Stomach smooth muscle (tissue), 2 donors: Measurements from ENCODE around the gene DLGAP4.
"Not testable (repeated sequence)": the region's sequence is repeated elsewhere in the genome, so short reads cannot be mapped to it uniquely, and the experiment has no call there.

ENCODE experiments used
- H3K27ac ChIP-seq: one replicate; pipeline ENCODE4 v1.7.0; 2013; ENCODE audit warnings: mild to moderate bottlenecking, low read length, inconsistent platforms
- H3K27me3 ChIP-seq, 2 donors: one replicate each; pipeline ENCODE4 v1.7.0; 2013; ENCODE audit warnings: low read length in 2 of 2; ENCODE audit not compliant: insufficient read depth in 2 of 2, control insufficient read depth in 1 of 2
- H3K36me3 ChIP-seq, 2 donors: one replicate each; pipeline ENCODE4 v1.7.0; 2013; ENCODE audit warnings: low read length in 2 of 2; ENCODE audit not compliant: control insufficient read depth in 2 of 2, insufficient read depth in 2 of 2
- H3K4me1 ChIP-seq: one replicate; pipeline ENCODE4 v1.7.0; 2013; ENCODE audit warnings: low read length; ENCODE audit not compliant: control insufficient read depth, insufficient read depth
- H3K4me3 ChIP-seq, 2 donors: one replicate each; pipeline ENCODE4 v1.7.0; 2013; ENCODE audit warnings: low read length in 2 of 2
- H3K9ac ChIP-seq, 2 donors: one replicate each; pipeline ENCODE4 v1.7.0; 2013; ENCODE audit warnings: low read length in 2 of 2, mild to moderate bottlenecking in 1 of 2
- H3K9me3 ChIP-seq, 2 donors: one replicate each; pipeline ENCODE4 v1.7.0; 2013; ENCODE audit warnings: low read length in 2 of 2; ENCODE audit not compliant: control insufficient read depth in 2 of 2
- donor health status: healthy.
- donor health status: Pancreatic carcinoma.

DLGAP4 gene

GRCh38 chr20:36562724-36563123 is 256.6 kb downstream of the DLGAP4 start:
- Histone ChIP-seq H3K36me3 (no peaks in the 10 kb centered on the region), H3K9ac (no peak overlapping the region), H3K4me1 (no peaks in the 10 kb centered on the region), H3K27me3 (no peaks in the 10 kb centered on the region), H3K27ac (no peak overlapping the region), H3K4me3 (no peak overlapping the region), H3K9me3 (peaks cover 0 to 3% of the 10 kb centered on the region in 2 donors)

- H3K9me3 ChIP-seq, result peaks cover 0 to 3% of the 10 kb centered on the region in 2 donors
- no peaks in the 10 kb centered on the region for H3K27me3 ChIP-seq
- H3K36me3 ChIP-seq, result no peaks in the 10 kb centered on the region
- no peak overlapping the region for H3K9ac ChIP-seq
- H3K27ac ChIP-seq, result no peak overlapping the region
- H3K4me1 ChIP-seq, result no peaks in the 10 kb centered on the region
- H3K4me3 ChIP-seq, result no peak overlapping the region
These were observed 257.2 kb downstream of the DLGAP4 start for GRCh38 chr20:36563374-36563773.

GRCh38 chr20:36564078-36564725 is 258.1 kb downstream of the DLGAP4 start:
- not testable (repeated sequence) for H3K9me3 ChIP-seq, H3K27ac ChIP-seq, H3K4me3 ChIP-seq, H3K36me3 ChIP-seq, H3K9ac ChIP-seq, H3K4me1 ChIP-seq, H3K27me3 ChIP-seq

- H3K27me3 ChIP-seq, H3K27ac ChIP-seq, H3K4me3 ChIP-seq: not testable (repeated sequence)
These were observed 258.6 kb downstream of the DLGAP4 start for GRCh38 chr20:36564726-36565121.

GRCh38 chr20:36565520-36565919 is 259.4 kb downstream of the DLGAP4 start:
- H3K9me3 ChIP-seq, result peaks cover 0 to 3% of the 10 kb centered on the region in 2 donors
- H3K27ac ChIP-seq, result no peak overlapping the region
- H3K27me3 ChIP-seq, result no peaks in the 10 kb centered on the region
- H3K4me1 ChIP-seq, result no peaks in the 10 kb centered on the region
- H3K4me3 ChIP-seq, result no peak overlapping the region
- H3K36me3 ChIP-seq, result no peaks in the 10 kb centered on the region
- H3K9ac ChIP-seq, result no peak overlapping the region

More at GRCh38 chr20:36564726-36565121, 258.6 kb downstream of the DLGAP4 start:
- H3K36me3 ChIP-seq, H3K9ac ChIP-seq, H3K9me3 ChIP-seq, H3K4me1 ChIP-seq: not testable (repeated sequence)

- Histone ChIP-seq H3K4me1 (peaks cover 14% of the 10 kb centered on the region), H3K36me3 (no peaks in the 10 kb centered on the region), H3K9me3 (peaks cover 0 to 3% of the 10 kb centered on the region in 2 donors), H3K27me3 (no peaks in the 10 kb centered on the region), H3K4me3 (no peak overlapping the region), H3K9ac (no peak overlapping the region), H3K27ac (no peak overlapping the region)
These were observed 263.8 kb downstream of the DLGAP4 start for GRCh38 chr20:36569847-36570429.

GRCh38 chr20:36571564-36572504 is 265.7 kb downstream of the DLGAP4 start:
- Histone ChIP-seq H3K27me3 (no peaks in the 10 kb centered on the region), H3K36me3 (no peaks in the 10 kb centered on the region), H3K4me1 (peaks cover 26% of the 10 kb centered on the region), H3K9ac (peak overlapping the region; percentile 38 to 66), H3K9me3 (no peaks in the 10 kb centered on the region), H3K4me3 (no peak overlapping the region), H3K27ac (peak overlapping the region; percentile 85)

GRCh38 chr20:36572701-36573102 is 266.6 kb downstream of the DLGAP4 start:
- no peaks in the 10 kb centered on the region for H3K27me3 ChIP-seq
- no peaks in the 10 kb centered on the region for H3K36me3 ChIP-seq
- no peaks in the 10 kb centered on the region for H3K9me3 ChIP-seq
- peak overlapping the region; percentile 52 to 78 for H3K4me3 ChIP-seq
- H3K27ac ChIP-seq, result peak overlapping the region; percentile 85
- peak overlapping the region; percentile 66 to 76 for H3K9ac ChIP-seq
- peaks cover 26% of the 10 kb centered on the region for H3K4me1 ChIP-seq

- peaks cover 26% of the 10 kb centered on the region for H3K4me1 ChIP-seq
- no peaks in the 10 kb centered on the region for H3K9me3 ChIP-seq
- H3K27ac ChIP-seq, result peak within 1 kb of the TSS; percentile 85
- H3K4me3 ChIP-seq, result peak within 1 kb of the TSS; percentile 60 to 78
- H3K9ac ChIP-seq, result peak within 1 kb of the TSS; percentile 71 to 86
- no peaks in the 10 kb centered on the region for H3K36me3 ChIP-seq
- no peaks in the 10 kb centered on the region for H3K27me3 ChIP-seq
These were observed 267.1 kb downstream of the DLGAP4 start, which contains the start of gene TGIF2 for GRCh38 chr20:36573103-36573797. Gene TGIF2, plus strand, starts transcription at chr20:36573597. Its CDS starts 5,178 bp downstream, at chr20:36578775.

- Histone ChIP-seq H3K36me3 (peaks cover 0 to 2% of the 10 kb centered on the region in 2 donors), H3K4me3 (peak overlapping the region; percentile 60 to 78), H3K27me3 (no peaks in the 10 kb centered on the region), H3K27ac (peak overlapping the region; percentile 85), H3K9ac (peak overlapping the region; percentile 71 to 86), H3K9me3 (no peaks in the 10 kb centered on the region), H3K4me1 (peaks cover 26% of the 10 kb centered on the region)
These were observed 267.7 kb downstream of the DLGAP4 start for GRCh38 chr20:36573798-36574365.
